GM12865 (cell line): ENCODE results near the gene TEAD2.
"Not testable (repeated sequence)": the region's sequence is repeated elsewhere in the genome, so short reads cannot be mapped to it uniquely, and the experiment has no call there.

ENCODE experiments used
- DNase-seq: peaks from one replicate; pipeline ENCODE4 v3.0.0; 2010; ENCODE audit warnings: low read depth
- H3K4me3 ChIP-seq: 2 replicates; pipeline ENCODE4 v1.5.1; 2011; ENCODE audit warnings: mild to moderate bottlenecking, low read depth, low read length, control low read depth
- CTCF ChIP-seq: IDR thresholded peaks from 2 replicates; pipeline ENCODE4 v1.5.1; 2011; ENCODE audit warnings: low read length, control low read depth, low read depth, inconsistent platforms; ENCODE audit not compliant: insufficient read depth; ENCODE audit errors: missing control alignments

Gene TEAD2

GRCh38 chr19:49331616-49332055, 30.6 kb downstream of the TEAD2 start:
- peak; percentile 90 for DNase-seq
- no peak for TF ChIP-seq CTCF
- H3K4me3 ChIP-seq: peak overlapping the region; percentile 36

DNA sequence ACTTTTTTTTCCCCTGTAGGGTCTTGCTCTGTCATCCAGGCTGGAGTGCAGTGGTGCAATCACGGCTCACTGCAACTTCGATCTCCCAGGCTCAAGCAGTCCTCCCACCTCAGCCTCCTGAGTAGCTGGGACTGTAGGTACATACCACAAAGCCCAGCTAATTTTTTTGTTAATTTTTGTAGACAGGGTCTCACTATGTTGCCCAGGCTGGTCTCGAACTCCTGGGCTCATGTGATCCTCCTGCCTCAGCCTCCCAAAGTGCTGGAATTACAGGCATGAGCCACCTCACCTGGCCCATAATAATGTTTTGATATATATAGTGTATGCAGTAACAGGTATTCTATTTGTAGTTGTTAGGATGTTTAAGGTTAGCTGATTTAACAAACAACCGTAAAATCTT, 31.0 kb downstream of the TEAD2 start:
- DNase-seq: not testable (repeated sequence)
- H3K4me3 ChIP-seq: peak overlapping the region; percentile 36

DNA sequence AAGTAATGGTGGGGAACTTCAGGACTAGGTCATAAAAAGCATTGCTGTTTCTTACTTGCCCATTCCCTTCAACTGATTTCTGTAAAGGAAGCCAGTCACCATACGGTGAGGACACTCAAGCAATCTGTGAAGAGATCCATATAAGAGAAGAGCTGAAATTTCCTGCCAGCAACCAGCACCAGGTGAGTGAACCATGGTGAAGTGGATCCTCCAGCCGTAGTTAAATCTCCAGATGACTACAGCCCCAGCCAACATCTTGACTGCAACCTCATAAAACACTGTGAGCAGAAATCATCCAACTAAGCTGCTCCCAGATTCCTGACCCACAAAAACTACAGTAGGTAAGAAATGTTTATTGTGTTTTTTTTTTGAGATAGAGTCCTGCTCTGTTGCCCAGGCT, 33.5 kb downstream of the TEAD2 start:
- H3K4me3 ChIP-seq: peak overlapping the region; percentile 36
- no peak for DNase-seq

DNA sequence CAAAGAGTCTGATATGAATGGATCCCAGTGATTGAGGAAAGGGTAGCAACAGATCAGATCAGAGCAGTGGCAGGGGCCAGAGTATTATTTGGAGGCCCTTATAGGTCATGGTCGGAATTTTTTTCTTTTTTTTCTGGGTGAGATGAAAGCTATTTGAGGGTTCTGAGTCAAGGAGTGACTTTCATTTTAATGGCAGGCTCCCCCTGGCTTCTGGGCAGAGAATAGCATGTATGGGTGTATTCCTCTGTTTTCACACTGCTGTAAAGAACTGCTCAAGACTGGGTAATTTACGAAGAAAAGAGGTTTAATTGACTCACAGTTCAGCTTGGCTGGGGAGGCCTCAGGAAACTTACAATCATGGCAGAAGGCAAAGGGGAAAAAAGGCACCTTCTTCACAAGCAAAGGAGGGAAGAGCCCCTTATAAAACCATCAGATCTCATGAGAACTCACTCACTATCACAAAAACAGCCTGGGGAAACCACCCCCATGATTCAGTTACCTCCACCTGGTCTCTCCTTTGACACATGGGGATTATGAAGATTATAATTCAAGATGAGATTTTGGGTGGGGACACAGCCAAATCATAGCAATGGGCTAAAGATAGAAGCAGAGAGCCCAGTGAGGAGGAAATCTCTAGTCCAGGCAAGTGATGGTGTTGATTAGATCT, 34.2 kb downstream of the TEAD2 start:
- no peak overlapping the region for H3K4me3 ChIP-seq
- DNase-seq: peak; percentile 81
- TF ChIP-seq CTCF: peak; percentile 70

More for the DNA sequence above, 33.5 kb downstream of the TEAD2 start:
- TF ChIP-seq CTCF: no peak

DNA sequence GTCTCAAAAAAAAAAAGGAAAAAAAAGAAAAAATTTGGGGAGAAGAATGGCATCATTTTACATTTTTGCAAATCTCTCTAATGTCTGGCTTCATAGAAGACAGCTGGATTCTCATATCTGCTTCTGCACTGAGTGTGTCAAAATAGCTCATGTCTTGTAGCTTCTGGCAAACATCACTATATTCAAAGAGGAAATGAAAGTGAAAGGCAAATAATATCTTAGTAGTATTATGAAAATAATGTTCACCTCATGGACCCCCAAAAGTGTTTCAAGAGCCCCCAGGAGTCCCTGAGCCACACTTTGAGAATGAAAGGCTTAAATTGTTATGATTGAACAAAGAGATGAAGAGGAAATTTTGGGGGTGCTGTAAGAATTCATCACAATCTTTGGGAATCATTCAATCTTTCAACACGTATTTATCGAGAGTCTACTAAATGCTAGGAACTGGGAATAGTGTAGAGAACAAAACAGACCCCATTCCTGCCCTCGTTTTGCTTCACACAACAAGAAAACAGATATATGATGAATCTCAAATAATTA, 36.0 kb downstream of the TEAD2 start:
- no peak for TF ChIP-seq CTCF
- peak; percentile 74 for DNase-seq
- H3K4me3 ChIP-seq: peak overlapping the region; percentile 24

DNA sequence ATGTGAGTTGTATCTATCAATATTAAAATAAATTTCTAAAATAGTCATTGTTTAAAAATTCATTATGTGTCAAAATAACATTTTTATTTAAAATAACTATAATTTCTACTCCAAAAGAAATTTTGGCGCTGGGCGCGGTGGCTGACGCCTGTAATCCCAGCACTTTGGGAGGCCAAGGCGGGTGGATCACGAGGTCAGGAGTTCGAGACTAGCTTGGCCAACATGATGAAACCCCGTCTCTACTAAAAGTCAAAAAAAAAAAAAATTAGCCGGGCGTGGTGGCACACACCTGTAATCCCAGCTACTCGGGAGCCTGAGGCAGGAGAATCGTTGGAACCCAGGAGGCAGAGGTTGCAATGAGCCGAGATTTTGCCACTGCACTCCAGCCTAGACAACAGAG, 36.5 kb downstream of the TEAD2 start:
- not testable (repeated sequence) for DNase-seq, H3K4me3 ChIP-seq

GRCh38 chr19:49324801-49325576, 37.2 kb downstream of the TEAD2 start, which contains the start of gene SLC6A16:
TSS of gene SLC6A16 (minus strand) at chr19:49325191. CDS start at chr19:49311347, 13,844 bp downstream.
- no peak for DNase-seq
- H3K4me3 ChIP-seq: no peak within 1 kb of the TSS
- TF ChIP-seq CTCF: no peak

- TF ChIP-seq CTCF: no peak
- no peak overlapping the region for H3K4me3 ChIP-seq
- DNase-seq: no peak
Observed at GRCh38 chr19:49318296-49318695, 43.9 kb downstream of the TEAD2 start.
